Activated CD4-positive, alpha-beta memory T cell treated with anti-CD3 and anti-CD28 coated beads for 36 hours (primary cell): ENCODE results near the gene SIGMAR1. TPM values are rescaled to one million over a fixed set of nuclear protein-coding genes. Genes with fewer than 3 reads are reported as not detected.
"Not testable (repeated sequence)": the region's sequence is repeated elsewhere in the genome, so short reads cannot be mapped to it uniquely, and the experiment has no call there.

Experiments
- CTCF ChIA-PET: fragments of 350-600 bp; sonication (Branson Sonifier 250); formaldehyde crosslinking; loops from one replicate; lab custom pipeline; 2021; ENCODE audit warnings: antibody characterized with exemption, inconsistent platforms; lab: Charles Lee
- POLR2A ChIA-PET: fragments of 350-600 bp; sonication (Branson Sonifier 250); formaldehyde crosslinking; loops from one replicate; lab custom pipeline; 2021; ENCODE audit warnings: antibody characterized with exemption; lab: Charles Lee
- DNase-seq: peaks from one replicate; pipeline ENCODE4 v3.0.0-alpha.2; 2020
- H3K27ac Mint-ChIP-seq: one replicate; pipeline ENCODE4 v1.8.0; 2021; ENCODE audit warnings: mixed read lengths
- H3K27me3 Mint-ChIP-seq: one replicate; pipeline ENCODE4 v1.8.0; 2021; ENCODE audit warnings: mixed read lengths
- H3K36me3 Mint-ChIP-seq: one replicate; pipeline ENCODE4 v1.8.0; 2021; ENCODE audit warnings: mixed read lengths
- H3K4me1 Mint-ChIP-seq: one replicate; pipeline ENCODE4 v1.8.0; 2021; ENCODE audit warnings: low read depth, mixed read lengths
- H3K4me3 Mint-ChIP-seq: one replicate; pipeline ENCODE4 v1.8.0; 2021; ENCODE audit warnings: mild to moderate bottlenecking, mixed read lengths
- H3K9me3 Mint-ChIP-seq: one replicate; pipeline ENCODE4 v1.8.0; 2021; ENCODE audit warnings: mixed read lengths
- intact Hi-C: fragments of 100-400 bp; cut with micrococcal nuclease; formaldehyde crosslinking; loops from one replicate; pipeline ENCODE4 v1.15.1; 2023
- total RNA-seq, 2 experiments: library from RNA; stranded (reverse); gene quantifications; one replicate each; pipeline ENCODE4 v1.2.3, GENCODE V29; 2021

The SIGMAR1 gene
- total RNA-seq, 2 experiments from 2014 or later = 65.9 to 67.6 TPM

GRCh38 chr9:34642679-34643078, 5.1 kb upstream of the SIGMAR1 start:
- H3K27me3 Mint-ChIP-seq = no peaks in the 10 kb centered on the region
- DNase-seq = no peak
- H3K4me1 Mint-ChIP-seq = peaks cover 24% of the 10 kb centered on the region
- H3K36me3 Mint-ChIP-seq = peaks cover 4% of the 10 kb centered on the region
- POLR2A ChIA-PET = no interaction called here
- H3K4me3 Mint-ChIP-seq = no peak overlapping the region
- H3K9me3 Mint-ChIP-seq = no peaks in the 10 kb centered on the region
- H3K27ac Mint-ChIP-seq = no peak overlapping the region
- intact Hi-C loops = no loop called here
- CTCF ChIA-PET = interaction anchor here (0.6 to 3.0 kb wide), 5 partner anchors 9 to 60 kb away, joined by 3 to 26 read pairs (median 4); no protein-coding TSS in a partner anchor

GRCh38 chr9:34639322-34639721, 1.7 kb upstream of the SIGMAR1 start:
- POLR2A ChIA-PET = interaction anchor here (1.5 kb wide), 1 partner anchor 9 kb away, joined by 4 read pairs; no protein-coding TSS in a partner anchor
- Mint-ChIP-seq H3K36me3 (peaks cover 20% of the 10 kb centered on the region), H3K4me1 (peaks cover 34% of the 10 kb centered on the region)
- intact Hi-C loops = loop anchor here (2.0 to 10.0 kb wide), 2 partner anchors 181 to 315 kb away; partner anchors contain the start of genes DNAI1, FAM219A, KIF24 and NUDT2
- not testable (repeated sequence) for H3K9me3 Mint-ChIP-seq, DNase-seq, H3K27ac Mint-ChIP-seq, H3K4me3 Mint-ChIP-seq, H3K27me3 Mint-ChIP-seq
- CTCF ChIA-PET = interaction anchor here (1.3 to 8.0 kb wide), 3 partner anchors 19 to 63 kb away, joined by 3 to 135 read pairs (median 15); partner anchors contain the start of gene RPP25L

- intact Hi-C loops = loop anchor here (1.0 to 10.0 kb wide), 3 partner anchors 8 to 313 kb away; partner anchors contain the start of genes DNAI1, FAM219A, GALT and KIF24
- POLR2A ChIA-PET = interaction anchor here (0.8 to 3.7 kb wide), 10 partner anchors 9 to 441 kb away, joined by 3 to 42 read pairs (median 4); partner anchors contain the start of genes DCTN3, FANCG, GALT and RPP25L
Measured at GRCh38 chr9:34638138-34638445, 505 bp upstream of the SIGMAR1 start.

GRCh38 chr9:34636791-34637355, 714 bp downstream of the SIGMAR1 start:
- Mint-ChIP-seq H3K27ac (peak overlapping the region; percentile 80), H3K36me3 (peaks cover 20% of the 10 kb centered on the region), H3K4me1 (peaks cover 41% of the 10 kb centered on the region), H3K27me3 (no peaks in the 10 kb centered on the region), H3K4me3 (peak overlapping the region; percentile 94), H3K9me3 (no peaks in the 10 kb centered on the region)
- CTCF ChIA-PET = interaction anchor here (1.0 to 8.0 kb wide), 13 partner anchors 11 to 259 kb away, joined by 3 to 135 read pairs (median 7); partner anchors contain the start of genes DCTN3, GALT and RPP25L
- DNase-seq = no peak
- intact Hi-C loops = loop anchor here (1.0 to 10.0 kb wide), 2 partner anchors 17 to 312 kb away; partner anchors contain the start of genes DCTN3, KIF24 and NUDT2
- POLR2A ChIA-PET = interaction anchor here (1.1 to 3.7 kb wide), 8 partner anchors 10 to 443 kb away, joined by 4 to 42 read pairs (median 6); partner anchors contain the start of genes CCL27, DCTN3, FANCG and GALT

More at GRCh38 chr9:34638138-34638445, 505 bp upstream of the SIGMAR1 start:
- Mint-ChIP-seq H3K4me1 (peaks cover 41% of the 10 kb centered on the region), H3K27ac (peak overlapping the region; percentile 80), H3K36me3 (peaks cover 20% of the 10 kb centered on the region), H3K27me3 (no peaks in the 10 kb centered on the region), H3K9me3 (no peaks in the 10 kb centered on the region), H3K4me3 (peak overlapping the region; percentile 94)
- CTCF ChIA-PET = interaction anchor here (0.7 to 8.0 kb wide), 15 partner anchors 10 to 259 kb away, joined by 3 to 135 read pairs (median 5); partner anchors contain the start of genes GALT and RPP25L
- DNase-seq = no peak

- peaks cover 20% of the 10 kb centered on the region for H3K36me3 Mint-ChIP-seq
- H3K4me3 Mint-ChIP-seq = peak overlapping the region; percentile 65
- no peak for DNase-seq
- H3K9me3 Mint-ChIP-seq = no peaks in the 10 kb centered on the region
- peaks cover under 1% of the 10 kb centered on the region for H3K27me3 Mint-ChIP-seq
- CTCF ChIA-PET = interaction anchor here (0.9 to 8.0 kb wide), 11 partner anchors 12 to 256 kb away, joined by 3 to 135 read pairs (median 7); partner anchors contain the start of genes CCL27, DCTN3, GALT and RPP25L
- no peak overlapping the region for H3K27ac Mint-ChIP-seq
- intact Hi-C loops = loop anchor here (10.0 kb wide), 1 partner anchor 311 kb away; the partner anchor contains the start of genes KIF24 and NUDT2
- POLR2A ChIA-PET = interaction anchor here (1.1 to 3.7 kb wide), 3 partner anchors 10 to 18 kb away, joined by 3 to 22 read pairs (median 3); partner anchors contain the start of gene DCTN3
- H3K4me1 Mint-ChIP-seq = peaks cover 41% of the 10 kb centered on the region
Measured at GRCh38 chr9:34635556-34635955, 2.0 kb downstream of the SIGMAR1 start.

- Mint-ChIP-seq H3K27me3 (peaks cover 8% of the 10 kb centered on the region), H3K27ac (no peak overlapping the region), H3K9me3 (no peaks in the 10 kb centered on the region), H3K4me1 (peaks cover 41% of the 10 kb centered on the region), H3K36me3 (peaks cover 20% of the 10 kb centered on the region), H3K4me3 (no peak overlapping the region)
- POLR2A ChIA-PET = interaction anchor here (0.9 to 1.3 kb wide), 4 partner anchors 12 to 22 kb away, joined by 3 to 5 read pairs (median 4); partner anchors contain the start of genes GALT and RPP25L
- intact Hi-C loops = loop anchor here (1.0 to 10.0 kb wide), 2 partner anchors 21 to 310 kb away; partner anchors contain the start of genes KIF24 and NUDT2
- DNase-seq = no peak
- CTCF ChIA-PET = interaction anchor here (0.6 to 8.0 kb wide), 29 partner anchors 9 to 1111 kb away, joined by 3 to 135 read pairs (median 5); partner anchors contain the start of genes CCL27, DCTN3, GALT and RPP25L
Measured at GRCh38 chr9:34634551-34635248, 2.9 kb downstream of the SIGMAR1 start.

- intact Hi-C loops = loop anchor here (1.0 to 10.0 kb wide), 2 partner anchors 21 to 309 kb away; partner anchors contain the start of genes KIF24 and NUDT2
- Mint-ChIP-seq H3K4me3 (no peak overlapping the region), H3K27me3 (peaks cover 14% of the 10 kb centered on the region), H3K27ac (no peak overlapping the region), H3K36me3 (peaks cover 20% of the 10 kb centered on the region), H3K4me1 (peaks cover 45% of the 10 kb centered on the region), H3K9me3 (no peaks in the 10 kb centered on the region)
- POLR2A ChIA-PET = interaction anchor here (0.7 to 1.3 kb wide), 4 partner anchors 13 to 438 kb away, joined by 3 to 5 read pairs (median 4); partner anchors contain the start of genes GALT, RPP25L and VCP
- peak; percentile 81 for DNase-seq
- CTCF ChIA-PET = interaction anchor here (0.6 to 8.0 kb wide), 30 partner anchors 10 to 1111 kb away, joined by 3 to 135 read pairs (median 5); partner anchors contain the start of genes DCTN3, GALT and RPP25L
Measured at GRCh38 chr9:34633851-34634550, 3.6 kb downstream of the SIGMAR1 start.

GRCh38 chr9:34633166-34633565, 4.4 kb downstream of the SIGMAR1 start:
- ChIA-PET POLR2A (interaction anchor here (1.3 kb wide), 1 partner anchor 15 kb away, joined by 5 read pairs; no protein-coding TSS in a partner anchor), CTCF (interaction anchor here (0.7 to 8.0 kb wide), 18 partner anchors 10 to 245 kb away, joined by 3 to 135 read pairs (median 6); partner anchors contain the start of genes DCTN3, GALT and RPP25L)
- Mint-ChIP-seq H3K4me1 (peaks cover 42% of the 10 kb centered on the region), H3K9me3 (no peaks in the 10 kb centered on the region), H3K36me3 (peaks cover 20% of the 10 kb centered on the region), H3K4me3 (no peak overlapping the region), H3K27me3 (peaks cover 19% of the 10 kb centered on the region), H3K27ac (no peak overlapping the region)
- no peak for DNase-seq
- intact Hi-C loops = loop anchor here (10.0 kb wide), 1 partner anchor 308 kb away; the partner anchor contains the start of genes KIF24 and NUDT2

- intact Hi-C loops = loop anchor here (10.0 kb wide), 1 partner anchor 306 kb away; the partner anchor contains the start of genes KIF24 and NUDT2
- H3K27me3 Mint-ChIP-seq = peaks cover 36% of the 10 kb centered on the region
- H3K9me3 Mint-ChIP-seq = no peaks in the 10 kb centered on the region
- peaks cover 11% of the 10 kb centered on the region for H3K36me3 Mint-ChIP-seq
- DNase-seq = no peak
- POLR2A ChIA-PET = interaction anchor here (1.2 kb wide), 1 partner anchor 13 kb away, joined by 4 read pairs; no protein-coding TSS in a partner anchor
- no peak overlapping the region for H3K27ac Mint-ChIP-seq
- CTCF ChIA-PET = interaction anchor here (0.7 to 2.1 kb wide), 3 partner anchors 10 to 28 kb away, joined by 3 to 7 read pairs (median 4); partner anchors contain the start of gene DCTN3
- no peak overlapping the region for H3K4me3 Mint-ChIP-seq
- peaks cover 28% of the 10 kb centered on the region for H3K4me1 Mint-ChIP-seq
Measured at GRCh38 chr9:34630402-34631154, 7.0 kb downstream of the SIGMAR1 start.

- Mint-ChIP-seq H3K9me3 (no peaks in the 10 kb centered on the region), H3K27ac (no peak overlapping the region), H3K4me1 (peaks cover 19% of the 10 kb centered on the region), H3K4me3 (peak overlapping the region; percentile 66), H3K27me3 (peaks cover 41% of the 10 kb centered on the region), H3K36me3 (no peaks in the 10 kb centered on the region)
- DNase-seq = no peak
- ChIA-PET POLR2A (interaction anchor here (1.1 kb wide), 1 partner anchor 9 kb away, joined by 3 read pairs; no protein-coding TSS in a partner anchor), CTCF (interaction anchor here (0.9 to 2.2 kb wide), 5 partner anchors 9 to 423 kb away, joined by 3 to 7 read pairs (median 3); partner anchors contain the start of genes DCTN3 and GALT)
- intact Hi-C loops = no loop called here
Measured at GRCh38 chr9:34629491-34629808, 8.1 kb downstream of the SIGMAR1 start.
